Fibroblast of lung (primary cell): ENCODE results near the gene HLA-F. TPM values are rescaled to one million over a fixed set of nuclear protein-coding genes. Genes with fewer than 3 reads are reported as not detected.

Experiments
- DNase-seq, 2 donors: peaks; one replicate each; pipeline versions ENCODE4 v3.0.0 to v3.0.0-alpha.2; 2010; ENCODE audit warnings: low read depth in 2 of 2
- H2AFZ ChIP-seq: 2 replicates; pipeline ENCODE4 v1.5.1; 2012; ENCODE audit warnings: low read length, control low read depth, inconsistent platforms
- H3K27ac ChIP-seq: 2 replicates; pipeline ENCODE4 v1.5.1; 2011; ENCODE audit warnings: low read length, control low read depth; ENCODE audit not compliant: insufficient read depth
- H3K27me3 ChIP-seq: 2 replicates; pipeline ENCODE4 v1.5.1; 2011; ENCODE audit warnings: mild to moderate bottlenecking, low read length; ENCODE audit not compliant: control insufficient read depth, insufficient read depth
- H3K36me3 ChIP-seq: 2 replicates; pipeline ENCODE4 v1.5.1; 2011; ENCODE audit warnings: low read length; ENCODE audit not compliant: control insufficient read depth, insufficient read depth
- H3K4me1 ChIP-seq: 2 replicates; pipeline ENCODE4 v1.5.1; 2011; ENCODE audit warnings: low read length; ENCODE audit not compliant: control insufficient read depth, insufficient read depth; ENCODE audit errors: extremely low read depth
- H3K4me2 ChIP-seq: 2 replicates; pipeline ENCODE4 v1.5.1; 2011; ENCODE audit warnings: low read length, control low read depth; ENCODE audit not compliant: insufficient read depth; ENCODE audit errors: extremely low read depth
- H3K4me3 ChIP-seq, 4 experiments: fragments of 200-600 bp in 1 of 4; sonication (generic) in 1 of 4; replicated peaks in 1 of 4; 2 replicates each; pipeline ENCODE4 v1.5.1; 2011 to 2016; ENCODE audit warnings: low read length in 4 of 4, low read depth in 3 of 4, mild to moderate bottlenecking in 3 of 4, control low read depth in 2 of 4, inconsistent platforms in 1 of 4, mixed read lengths in 1 of 4; ENCODE audit not compliant: insufficient read depth in 1 of 4; ENCODE audit errors: control extremely low read depth in 1 of 4
- H3K79me2 ChIP-seq: 2 replicates; pipeline ENCODE4 v1.5.1; 2012; ENCODE audit warnings: mild to moderate bottlenecking, low read length, inconsistent platforms; ENCODE audit not compliant: control insufficient read depth, insufficient read depth
- H3K9ac ChIP-seq: 2 replicates; pipeline ENCODE4 v1.5.1; 2011; ENCODE audit warnings: mild to moderate bottlenecking, low read length, control low read depth; ENCODE audit not compliant: insufficient read depth
- H3K9me3 ChIP-seq: 2 replicates; pipeline ENCODE4 v1.5.1; 2012; ENCODE audit warnings: low read depth, low read length; ENCODE audit not compliant: control insufficient read depth, insufficient read depth
- H4K20me1 ChIP-seq: 2 replicates; pipeline ENCODE4 v1.5.1; 2011; ENCODE audit warnings: low read length; ENCODE audit not compliant: control insufficient read depth, insufficient read depth; ENCODE audit errors: extremely low read depth
- CTCF ChIP-seq, 2 donors: IDR thresholded peaks in 1 of 2; conservative IDR thresholded peaks in 1 of 2; 1 replicate in 1 of 2; 2 replicates in 1 of 2; pipeline ENCODE4 v1.5.1; 2011 to 2012; ENCODE audit warnings: low read length in 2 of 2, control low read depth in 1 of 2, inconsistent platforms in 1 of 2, low read depth in 1 of 2, mild to moderate bottlenecking in 1 of 2
- EZH2 ChIP-seq: IDR thresholded peaks from 2 replicates; pipeline ENCODE4 v1.5.1; 2012; ENCODE audit warnings: low read length, control low read depth, mild to moderate bottlenecking; ENCODE audit errors: missing control alignments
- polyA plus RNA-seq, 2 donors: library from polyadenylated mRNA; depleted of rRNA in 1 of 2; stranded (reverse) in 1 of 2; unstranded in 1 of 2; fragments of >200 nt; gene quantifications; 2 replicates each; pipeline ENCODE4 v1.2.1, GENCODE V29; 2011 to 2012; ENCODE audit warnings: missing spikeins in 1 of 2
- total RNA-seq: library from RNA; depleted of rRNA; stranded (reverse); fragments of >200 nt; gene quantifications from 2 replicates; pipeline ENCODE4 v1.2.1, GENCODE V29; 2014

The HLA-F gene
- total and polyA plus RNA-seq, 2 donors (not counting 1 experiment from before 2014, with no cell fraction given): 5.4 to 18.7 TPM

- H3K4me3 ChIP-seq: no peak overlapping the region
- no peaks in the 10 kb centered on the region for H3K27me3 ChIP-seq
- H3K4me1 ChIP-seq: no peaks in the 10 kb centered on the region
- no peaks in the 10 kb centered on the region for H3K79me2 ChIP-seq
- no peak overlapping the region for H2AFZ ChIP-seq
- H4K20me1 ChIP-seq: no peaks in the 10 kb centered on the region
- H3K9ac ChIP-seq: no peak overlapping the region
- H3K27ac ChIP-seq: no peak overlapping the region
- H3K4me2 ChIP-seq: no peak overlapping the region
- H3K36me3 ChIP-seq: no peaks in the 10 kb centered on the region
- TF ChIP-seq CTCF (conservative IDR thresholded peaks at IDR 0.05 in 1 of 2, IDR thresholded peaks at IDR 0.05 in 1 of 2; ENCODE audit: low read depth in 1 of 2, low read length in 2 of 2) (no peak), EZH2 (no peak)
- no peak for DNase-seq
- no peaks in the 10 kb centered on the region for H3K9me3 ChIP-seq
Observed at GRCh38 chr6:29770306-29770705, 47.1 kb downstream of the HLA-F start.

- H3K4me3 ChIP-seq: no peak overlapping the region
- no peaks in the 10 kb centered on the region for H3K79me2 ChIP-seq
- no peaks in the 10 kb centered on the region for H3K9me3 ChIP-seq
- no peaks in the 10 kb centered on the region for H4K20me1 ChIP-seq
- H3K27ac ChIP-seq: no peak overlapping the region
- H3K4me1 ChIP-seq: no peaks in the 10 kb centered on the region
- no peaks in the 10 kb centered on the region for H3K36me3 ChIP-seq
- no peaks in the 10 kb centered on the region for H3K27me3 ChIP-seq
- H3K9ac ChIP-seq: no peak overlapping the region
- H3K4me2 ChIP-seq: no peak overlapping the region
- no peak overlapping the region for H2AFZ ChIP-seq
- no peak for TF ChIP-seq CTCF (conservative IDR thresholded peaks at IDR 0.05 in 1 of 2, IDR thresholded peaks at IDR 0.05 in 1 of 2; ENCODE audit: low read depth in 1 of 2, low read length in 2 of 2)
- TF ChIP-seq EZH2: no peak
- DNase-seq: no peak
Observed at GRCh38 chr6:29776684-29777083, 53.5 kb downstream of the HLA-F start.

Other genes with a start within 250 kb of the HLA-F start
- not detected in 2 replicates for gene MAS1L, start 235.5 kb upstream of the HLA-F start, total RNA-seq
- not detected in 2 replicates for gene MAS1L, start 235.5 kb upstream of the HLA-F start, polyA plus RNA-seq
- not detected in 2 replicates for gene UBD, start 163.7 kb upstream of the HLA-F start, total RNA-seq
- gene UBD, start 163.7 kb upstream of the HLA-F start, polyA plus RNA-seq: 0.06 TPM in 1 of 2 replicates, not detected in the other
- gene OR2H2, start 138.3 kb upstream of the HLA-F start, total RNA-seq: not detected in 2 replicates
- gene OR2H2, start 138.3 kb upstream of the HLA-F start, polyA plus RNA-seq: not detected in 2 replicates
- gene GABBR1, start 90.3 kb upstream of the HLA-F start, total RNA-seq: 10.5 and 13.4 TPM in 2 replicates
- 8.7 and 10.9 TPM in 2 replicates for gene GABBR1, start 90.3 kb upstream of the HLA-F start, polyA plus RNA-seq
- not detected in 2 replicates for gene MOG, start 66.3 kb upstream of the HLA-F start, total RNA-seq
- not detected in 2 replicates for gene MOG, start 66.3 kb upstream of the HLA-F start, polyA plus RNA-seq
- not detected in 2 replicates for gene ZFP57, start 42.3 kb upstream of the HLA-F start, total RNA-seq
- not detected in 2 replicates for gene ZFP57, start 42.3 kb upstream of the HLA-F start, polyA plus RNA-seq
- not detected in 2 replicates for gene HLA-G, start 104.4 kb downstream of the HLA-F start, total RNA-seq
- gene HLA-G, start 104.4 kb downstream of the HLA-F start, polyA plus RNA-seq: 0.23 and 0.24 TPM in 2 replicates
- 280 and 666 TPM in 2 replicates for gene HLA-A, start 219.1 kb downstream of the HLA-F start, total RNA-seq
- gene HLA-A, start 219.1 kb downstream of the HLA-F start, polyA plus RNA-seq: 272 and 630 TPM in 2 replicates